Gastrocnemius medialis (tissue), 4 donors: ENCODE data around the gene CAMK1G. TPM values are rescaled to one million over a fixed set of nuclear protein-coding genes. Genes with fewer than 3 reads are reported as not detected.

Experiments used
- ATAC-seq, 2 donors: fragments of 150-250 bp; one replicate each; pipeline ENCODE4 v1.9.1; 2016
- DNase-seq, 2 donors: peaks; one replicate each; pipeline ENCODE4 v3.0.0-alpha.2; 2019
- H3K27ac ChIP-seq, 4 donors: fragments of 200-600 bp; sonication (generic); 1 replicate in 1 of 4; 2 replicates in 3 of 4; pipeline ENCODE4 v1.5.1; 2016 to 2018; ENCODE audit warnings: mild to moderate bottlenecking in 2 of 4, moderate library complexity in 1 of 4
- H3K27me3 ChIP-seq, 3 donors: fragments of 200-600 bp; sonication (generic) in 2 of 3; 1 replicate in 1 of 3; 2 replicates in 2 of 3; pipeline versions ENCODE4 v1.5.1 to v1.6.0; 2016 to 2019; ENCODE audit warnings: mild to moderate bottlenecking in 1 of 3, moderate library complexity in 1 of 3
- H3K36me3 ChIP-seq, 2 donors: fragments of 200-600 bp; sonication (generic) in 1 of 2; one replicate each; pipeline ENCODE4 v1.5.1; 2017 to 2018
- H3K4me1 ChIP-seq, 2 donors: fragments of 200-600 bp; sonication (generic) in 1 of 2; one replicate each; pipeline ENCODE4 v1.5.1; 2016 to 2017; ENCODE audit warnings: mild to moderate bottlenecking in 2 of 2
- H3K4me3 ChIP-seq, 4 donors: fragments of 200-600 bp; sonication (generic) in 3 of 4; 1 replicate in 1 of 4; 2 replicates in 3 of 4; pipeline ENCODE4 v1.5.1; 2016 to 2019; ENCODE audit warnings: mild to moderate bottlenecking in 2 of 4
- H3K9me3 ChIP-seq, 3 donors: fragments of 200-600 bp; sonication (generic) in 2 of 3; 1 replicate in 1 of 3; 2 replicates in 2 of 3; pipeline ENCODE4 v1.5.1; 2016 to 2019
- POLR2A ChIP-seq, 2 donors: fragments of 450-650 bp; IDR thresholded peaks; one replicate each; pipeline ENCODE4 v1.6.1; 2017; ENCODE audit warnings: antibody characterized with exemption in 2 of 2, mild to moderate bottlenecking in 2 of 2, moderate library complexity in 2 of 2
- in situ Hi-C, 4 donors: fragments of 200-750 bp; cut with MboI; loops; one replicate each; pipeline versions ENCODE4 v1.15.0 to v1.8.0; 2017; ENCODE audit warnings: low sequenced_read_pairs in 4 of 4
- intact Hi-C: fragments of 100-400 bp; cut with DNase I; formaldehyde crosslinking; loops from one replicate; pipeline ENCODE4 v1.15.1; 2023; ENCODE audit warnings: low total_unique reads
- total RNA-seq, 4 donors: library from RNA; depleted of rRNA; stranded (reverse); fragments of >200 nt; gene quantifications; one replicate each; pipeline versions ENCODE4 v1.1.0 to v1.2.3, GENCODE V29; 2016
- TF ChIP-seq, protein P1 (sequence below), 5 experiments: fragments of 450-650 bp in 3 of 5; fragments of 200-600 bp in 2 of 5; sonication (generic) in 2 of 5; IDR thresholded peaks in 4 of 5; conservative IDR thresholded peaks in 1 of 5; 1 replicate in 4 of 5; 2 replicates in 1 of 5; pipeline ENCODE4 v1.5.1; 2016 to 2019; ENCODE audit warnings: antibody characterized with exemption in 5 of 5, mild to moderate bottlenecking in 3 of 5, moderate library complexity in 3 of 5

CAMK1G gene
- total RNA-seq, 4 donors from 2014 or later: 0.16 TPM; not detected in 3

- no peak overlapping the region for H3K27ac ChIP-seq
- H3K4me3 ChIP-seq: no peak overlapping the region
- intact Hi-C loops: no loop called here
Measured at GRCh38 chr1:209593747-209594146, 10.2 kb downstream of the CAMK1G start.

GRCh38 chr1:209594440-209594839, 10.9 kb downstream of the CAMK1G start:
- Histone ChIP-seq H3K27me3 (no peaks in the 10 kb centered on the region), H3K9me3 (no peaks in the 10 kb centered on the region), H3K4me3 (no peak overlapping the region), H3K4me1 (no peaks in the 10 kb centered on the region), H3K36me3 (no peaks in the 10 kb centered on the region), H3K27ac (no peak overlapping the region)
- intact Hi-C loops: no loop called here
- ATAC-seq: no peak
- DNase-seq: no peak
- in situ Hi-C loops: no loop called here
- no peak for TF ChIP-seq POLR2A (IDR thresholded peaks at IDR 0.05)
- TF ChIP-seq, protein P1, sequence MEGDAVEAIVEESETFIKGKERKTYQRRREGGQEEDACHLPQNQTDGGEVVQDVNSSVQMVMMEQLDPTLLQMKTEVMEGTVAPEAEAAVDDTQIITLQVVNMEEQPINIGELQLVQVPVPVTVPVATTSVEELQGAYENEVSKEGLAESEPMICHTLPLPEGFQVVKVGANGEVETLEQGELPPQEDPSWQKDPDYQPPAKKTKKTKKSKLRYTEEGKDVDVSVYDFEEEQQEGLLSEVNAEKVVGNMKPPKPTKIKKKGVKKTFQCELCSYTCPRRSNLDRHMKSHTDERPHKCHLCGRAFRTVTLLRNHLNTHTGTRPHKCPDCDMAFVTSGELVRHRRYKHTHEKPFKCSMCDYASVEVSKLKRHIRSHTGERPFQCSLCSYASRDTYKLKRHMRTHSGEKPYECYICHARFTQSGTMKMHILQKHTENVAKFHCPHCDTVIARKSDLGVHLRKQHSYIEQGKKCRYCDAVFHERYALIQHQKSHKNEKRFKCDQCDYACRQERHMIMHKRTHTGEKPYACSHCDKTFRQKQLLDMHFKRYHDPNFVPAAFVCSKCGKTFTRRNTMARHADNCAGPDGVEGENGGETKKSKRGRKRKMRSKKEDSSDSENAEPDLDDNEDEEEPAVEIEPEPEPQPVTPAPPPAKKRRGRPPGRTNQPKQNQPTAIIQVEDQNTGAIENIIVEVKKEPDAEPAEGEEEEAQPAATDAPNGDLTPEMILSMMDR (IDR thresholded peaks at IDR 0.05 in 4 of 5, conservative IDR thresholded peaks at IDR 0.05 in 1 of 5): no peak

More at GRCh38 chr1:209593747-209594146, 10.2 kb downstream of the CAMK1G start:
- no peaks in the 10 kb centered on the region for H3K36me3 ChIP-seq
- no peaks in the 10 kb centered on the region for H3K27me3 ChIP-seq
- ATAC-seq (no peak), DNase-seq (no peak)
- TF ChIP-seq, protein P1 (IDR thresholded peaks at IDR 0.05 in 4 of 5, conservative IDR thresholded peaks at IDR 0.05 in 1 of 5): no peak
- TF ChIP-seq POLR2A (IDR thresholded peaks at IDR 0.05): no peak
- H3K4me1 ChIP-seq: no peaks in the 10 kb centered on the region
- in situ Hi-C loops: no loop called here
- no peaks in the 10 kb centered on the region for H3K9me3 ChIP-seq

DNA sequence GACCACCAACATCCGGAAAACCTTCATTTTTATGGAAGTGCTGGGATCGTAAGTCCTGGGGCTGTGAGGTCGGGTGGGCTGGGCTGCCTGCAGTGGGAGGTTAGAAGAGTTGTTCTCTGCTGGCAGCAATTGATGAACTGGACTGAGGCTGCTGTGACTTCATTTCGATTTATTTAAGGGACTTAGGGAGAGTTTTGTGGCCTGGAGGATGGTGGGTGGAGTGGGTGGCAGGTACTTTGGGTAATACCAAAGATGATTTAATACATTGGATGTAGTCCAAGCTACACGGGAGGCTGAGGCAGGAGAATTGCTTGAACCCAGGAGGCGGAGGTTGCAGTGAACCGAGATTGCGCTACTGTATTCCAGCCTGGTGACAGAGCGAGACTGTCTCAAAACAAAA, 11.5 kb downstream of the CAMK1G start:
- intact Hi-C loops: no loop called here
- Histone ChIP-seq H3K4me3 (no peak overlapping the region), H3K27ac (no peak overlapping the region), H3K36me3 (no peaks in the 10 kb centered on the region), H3K9me3 (no peaks in the 10 kb centered on the region), H3K4me1 (no peaks in the 10 kb centered on the region), H3K27me3 (no peaks in the 10 kb centered on the region)
- TF ChIP-seq, protein P1 (IDR thresholded peaks at IDR 0.05 in 4 of 5, conservative IDR thresholded peaks at IDR 0.05 in 1 of 5): no peak
- TF ChIP-seq POLR2A (IDR thresholded peaks at IDR 0.05): no peak
- ATAC-seq (no peak), DNase-seq (no peak)
- in situ Hi-C loops: no loop called here

- ATAC-seq (no peak), DNase-seq (no peak)
- Histone ChIP-seq H3K4me1 (no peaks in the 10 kb centered on the region), H3K9me3 (no peaks in the 10 kb centered on the region), H3K4me3 (no peak overlapping the region), H3K27me3 (no peaks in the 10 kb centered on the region), H3K27ac (no peak overlapping the region), H3K36me3 (no peaks in the 10 kb centered on the region)
- intact Hi-C loops: no loop called here
- in situ Hi-C loops: no loop called here
- no peak for TF ChIP-seq POLR2A (IDR thresholded peaks at IDR 0.05)
- TF ChIP-seq, protein P1 (IDR thresholded peaks at IDR 0.05 in 4 of 5, conservative IDR thresholded peaks at IDR 0.05 in 1 of 5): no peak
Measured at GRCh38 chr1:209595599-209596285, 12.2 kb downstream of the CAMK1G start.

- ATAC-seq (no peak), DNase-seq (no peak)
- Histone ChIP-seq H3K4me1 (no peaks in the 10 kb centered on the region), H3K9me3 (no peaks in the 10 kb centered on the region), H3K27ac (no peak overlapping the region), H3K4me3 (no peak overlapping the region), H3K27me3 (no peaks in the 10 kb centered on the region), H3K36me3 (no peaks in the 10 kb centered on the region)
- in situ Hi-C loops: no loop called here
- TF ChIP-seq, protein P1 (IDR thresholded peaks at IDR 0.05 in 4 of 5, conservative IDR thresholded peaks at IDR 0.05 in 1 of 5): no peak
- no peak for TF ChIP-seq POLR2A (IDR thresholded peaks at IDR 0.05)
- intact Hi-C loops: no loop called here
Measured at GRCh38 chr1:209597499-209597898, 14.0 kb downstream of the CAMK1G start.
